ENCODE data around the gene NRDC. TPM values are rescaled to one million over a fixed set of nuclear protein-coding genes. Genes with fewer than 3 reads are reported as not detected.

The NRDC gene
- total RNA-seq, 1 experiment from 2014 or later = 182 TPM

- Histone ChIP-seq H3K27me3 (ENCODE audit: insufficient read depth, low read length) (no peaks in the 10 kb centered on the region), H4K20me1 (ENCODE audit: insufficient read depth) (peaks cover 3% of the 10 kb centered on the region; the same call in 1 of the 2 replicates), H3K4me1 (ENCODE audit: control insufficient read depth in 1 of 2, insufficient read depth in 2 of 2, low read length in 2 of 2) (no peaks in the 10 kb centered on the region), H3K79me2 (ENCODE audit: insufficient read depth, low read length) (no peaks in the 10 kb centered on the region), H3K9ac (ENCODE audit: low read length) (no peak overlapping the region), H3K4me3 (replicated peaks in 1 of 2; ENCODE audit: low read depth in 1 of 2, low read length in 2 of 2) (no peak overlapping the region), H3K9me2 (ENCODE audit: insufficient read depth) (no peaks in the 10 kb centered on the region), H3K4me2 (ENCODE audit: low read length) (no peak overlapping the region), H2AFZ (ENCODE audit: low read depth, low read length, poor library complexity, severe bottlenecking) (no peak overlapping the region), H3K27ac (ENCODE audit: low read depth, low read length) (no peak overlapping the region), H3K36me3 (ENCODE audit: control insufficient read depth in 1 of 2, insufficient read depth in 2 of 2, low read length in 2 of 2) (peaks cover 11 to 25% of the 10 kb centered on the region in 2 experiments; a peak in 3 of 4 replicates), H3K9me3 (ENCODE audit: control insufficient read depth in 1 of 2, insufficient read depth in 1 of 2, low read depth in 1 of 2, low read length in 2 of 2) (no peaks in the 10 kb centered on the region)
- POLR2A ChIA-PET = no interaction called here
- no TSS peak for BruUV-seq (replicated peaks)
- DNase-seq (ENCODE audit: low read depth, low spot score) (no peak), ATAC-seq (no peak)
- no peak for TF ChIP-seq CEBPB (IDR thresholded peaks at IDR 0.05; ENCODE audit: low read depth)
- TF ChIP-seq ZNF274 (IDR thresholded peaks at IDR 0.05; ENCODE audit: low read depth, low read length) = no peak
- no peak for TF ChIP-seq POLR2A (IDR thresholded peaks at IDR 0.05; ENCODE audit: borderline replicate concordance, extremely low read depth, insufficient read depth, insufficient read length)
- TF ChIP-seq ZFX (IDR thresholded peaks at IDR 0.05) = no peak
- no peak for TF ChIP-seq RAD21 (IDR thresholded peaks at IDR 0.05; ENCODE audit: low read depth)
- TF ChIP-seq MAX (IDR thresholded peaks at IDR 0.05) = no peak
- no peak for TF ChIP-seq CTCF (IDR thresholded peaks at IDR 0.05 in 2 of 3, conservative IDR thresholded peaks at IDR 0.05 in 1 of 3; ENCODE audit: borderline replicate concordance in 1 of 3, insufficient read depth in 1 of 3, low read depth in 2 of 3, low read length in 2 of 3)
- no peak for TF ChIP-seq ATF3 (IDR thresholded peaks at IDR 0.05)
- TF ChIP-seq EZH2phosphoT487 (IDR thresholded peaks at IDR 0.05; ENCODE audit: borderline replicate concordance) = no peak
- TF ChIP-seq POLR2AphosphoS5 (IDR thresholded peaks at IDR 0.05; ENCODE audit: low read depth, low read length) = no peak
- TF ChIP-seq CBX3 (IDR thresholded peaks at IDR 0.05; ENCODE audit: low read depth) = no peak
- TF ChIP-seq SRF (IDR thresholded peaks at IDR 0.05; ENCODE audit: low read depth) = no peak
- no peak for TF ChIP-seq ZBTB33 (IDR thresholded peaks at IDR 0.05; ENCODE audit: extremely low read depth, insufficient replicate concordance, low read length)
- TF ChIP-seq SIN3A (IDR thresholded peaks at IDR 0.05; ENCODE audit: low read depth) = no peak
- TF ChIP-seq ELF1 (IDR thresholded peaks at IDR 0.05; ENCODE audit: borderline replicate concordance, low read depth) = no peak
- intact Hi-C loops (cut with micrococcal nuclease) = no loop called here
- RAD21 ChIA-PET (ENCODE audit: low non-redundant PET in 1 of 2, low total read pairs in 2 of 2, uncharacterized antibody in 2 of 2, unreplicated experiment in 2 of 2) = no interaction called here
- CTCF ChIA-PET = no interaction called here
Measured at GRCh38 chr1:51799372-51799771, 79.2 kb downstream of the NRDC start.
